WTC11 (cell line): Measurements from ENCODE around the gene HSDL2. TPM values are rescaled to one million over a fixed set of nuclear protein-coding genes. Genes with fewer than 3 reads are reported as not detected.

Experiments
- ATAC-seq: fragments of 200-7000 bp; cut with Tn5 transposase; 2 replicates; pipeline ENCODE4 v1.10.0; 2021; ENCODE audit warnings: mild to moderate bottlenecking, moderate library complexity
- CTCF ChIA-PET: fragments of 300-600 bp; sonication (Branson Sonifier 250); formaldehyde crosslinking; loops from one replicate; lab custom pipeline; 2021; ENCODE audit warnings: antibody characterized with exemption; lab: Charles Lee
- POLR2A ChIA-PET: fragments of 350-600 bp; sonication (Branson Sonifier 250); formaldehyde crosslinking; loops from one replicate; lab custom pipeline; 2021; ENCODE audit warnings: antibody characterized with exemption; lab: Charles Lee
- DNase-seq: peaks from one replicate; pipeline ENCODE4 v3.0.0; 2021; ENCODE audit warnings: low spot score
- H3K27ac Mint-ChIP-seq: 2 replicates; pipeline ENCODE4 v1.8.0; 2021; ENCODE audit warnings: mixed read lengths
- H3K27me3 Mint-ChIP-seq: 2 replicates; pipeline ENCODE4 v1.8.0; 2021; ENCODE audit warnings: low read depth, mild to moderate bottlenecking, moderate library complexity, mixed read lengths
- H3K36me3 Mint-ChIP-seq: 2 replicates; pipeline ENCODE4 v1.8.0; 2021; ENCODE audit warnings: mixed read lengths
- H3K4me1 Mint-ChIP-seq: 2 replicates; pipeline ENCODE4 v1.8.0; 2022; ENCODE audit warnings: mixed read lengths
- H3K4me3 Mint-ChIP-seq: 2 replicates; pipeline ENCODE4 v1.8.0; 2021; ENCODE audit warnings: mild to moderate bottlenecking, moderate library complexity, mixed read lengths
- H3K9me3 Mint-ChIP-seq: 2 replicates; pipeline ENCODE4 v1.8.0; 2021; ENCODE audit warnings: mixed read lengths
- CBFB ChIP-seq: sonication (generic); formaldehyde crosslinking; IDR thresholded peaks from 2 replicates; pipeline ENCODE4 v1.8.1; 2022; ENCODE audit warnings: mild to moderate bottlenecking, low read depth, missing genetic modification reagents
- FOXK1 ChIP-seq: sonication (generic); formaldehyde crosslinking; IDR thresholded peaks from 2 replicates; pipeline ENCODE4 v1.8.0; 2022; ENCODE audit warnings: mild to moderate bottlenecking, moderate library complexity, missing genetic modification reagents
- GABPB1 ChIP-seq: sonication (generic); formaldehyde crosslinking; IDR thresholded peaks from 2 replicates; pipeline ENCODE4 v1.8.1; 2023; ENCODE audit warnings: mild to moderate bottlenecking, missing genetic modification reagents
- IRF1 ChIP-seq: sonication (generic); formaldehyde crosslinking; IDR thresholded peaks from 2 replicates; pipeline ENCODE4 v1.8.0; 2023; ENCODE audit warnings: missing genetic modification reagents
- IRF2 ChIP-seq: sonication (generic); formaldehyde crosslinking; IDR thresholded peaks from 2 replicates; pipeline ENCODE4 v1.8.0; 2022; ENCODE audit warnings: low read depth, missing genetic modification reagents, borderline replicate concordance
- JUN ChIP-seq: sonication (generic); formaldehyde crosslinking; IDR thresholded peaks from 2 replicates; pipeline ENCODE4 v1.8.0; 2023; ENCODE audit warnings: mild to moderate bottlenecking, missing genetic modification reagents
- PREB ChIP-seq: sonication (generic); formaldehyde crosslinking; IDR thresholded peaks from 2 replicates; pipeline ENCODE4 v1.8.1; 2022; ENCODE audit warnings: mild to moderate bottlenecking, missing genetic modification reagents, moderate library complexity, borderline replicate concordance
- PRRX2 ChIP-seq: fragments of 250-450 bp; sonication (Bioruptor Pico); IDR thresholded peaks from 2 replicates; pipeline ENCODE4 v1.8.0; 2021; ENCODE audit warnings: mild to moderate bottlenecking
- SMAD3 ChIP-seq: sonication (generic); formaldehyde crosslinking; IDR thresholded peaks from 2 replicates; pipeline ENCODE4 v1.8.0; 2022; ENCODE audit warnings: missing genetic modification reagents, mild to moderate bottlenecking, borderline replicate concordance
- SMAD4 ChIP-seq: sonication (generic); formaldehyde crosslinking; IDR thresholded peaks from 2 replicates; pipeline ENCODE4 v1.8.0; 2022; ENCODE audit warnings: mild to moderate bottlenecking, missing genetic modification reagents
- SP1 ChIP-seq: sonication (generic); formaldehyde crosslinking; conservative IDR thresholded peaks from 2 replicates; pipeline ENCODE4 v1.8.1; 2022; ENCODE audit warnings: missing genetic modification reagents
- TEAD4 ChIP-seq: sonication (generic); formaldehyde crosslinking; IDR thresholded peaks from 2 replicates; pipeline ENCODE4 v1.8.0; 2022; ENCODE audit warnings: mild to moderate bottlenecking, missing genetic modification reagents
- total RNA-seq: library from RNA; stranded (reverse); gene quantifications from 3 replicates; pipeline ENCODE4 v1.2.3, GENCODE V29; 2021
- TF ChIP-seq, protein P1 (sequence below): sonication (generic); formaldehyde crosslinking; IDR thresholded peaks from 2 replicates; pipeline ENCODE4 v1.8.0; 2023; ENCODE audit warnings: missing genetic modification reagents, mild to moderate bottlenecking, borderline replicate concordance
- TF ChIP-seq, protein P2 (sequence below): sonication (generic); formaldehyde crosslinking; IDR thresholded peaks from 2 replicates; pipeline ENCODE4 v1.8.1; 2022; ENCODE audit warnings: low read depth, missing genetic modification reagents, borderline replicate concordance
- TF ChIP-seq, protein P3 (sequence below): sonication (generic); formaldehyde crosslinking; IDR thresholded peaks from 2 replicates; pipeline ENCODE4 v1.8.0; 2022; ENCODE audit warnings: missing genetic modification reagents
- TF ChIP-seq, protein P4 (sequence below): sonication (generic); formaldehyde crosslinking; IDR thresholded peaks from 2 replicates; pipeline ENCODE4 v1.8.1; 2022; ENCODE audit warnings: low read depth, mild to moderate bottlenecking, moderate library complexity, missing genetic modification reagents, borderline replicate concordance

The HSDL2 gene
- total RNA-seq, 1 experiment from 2014 or later, result 13.8 TPM

- CTCF ChIA-PET, result no interaction called here
- TF ChIP-seq IRF1 (no peak), PRRX2 (CRISPR knock-in tag) (no peak), GABPB1 (CRISPR knock-in tag) (no peak), JUN (CRISPR knock-in tag) (no peak), SP1 (CRISPR knock-in tag) (no peak), PREB (no peak)
- TF ChIP-seq, protein P1, sequence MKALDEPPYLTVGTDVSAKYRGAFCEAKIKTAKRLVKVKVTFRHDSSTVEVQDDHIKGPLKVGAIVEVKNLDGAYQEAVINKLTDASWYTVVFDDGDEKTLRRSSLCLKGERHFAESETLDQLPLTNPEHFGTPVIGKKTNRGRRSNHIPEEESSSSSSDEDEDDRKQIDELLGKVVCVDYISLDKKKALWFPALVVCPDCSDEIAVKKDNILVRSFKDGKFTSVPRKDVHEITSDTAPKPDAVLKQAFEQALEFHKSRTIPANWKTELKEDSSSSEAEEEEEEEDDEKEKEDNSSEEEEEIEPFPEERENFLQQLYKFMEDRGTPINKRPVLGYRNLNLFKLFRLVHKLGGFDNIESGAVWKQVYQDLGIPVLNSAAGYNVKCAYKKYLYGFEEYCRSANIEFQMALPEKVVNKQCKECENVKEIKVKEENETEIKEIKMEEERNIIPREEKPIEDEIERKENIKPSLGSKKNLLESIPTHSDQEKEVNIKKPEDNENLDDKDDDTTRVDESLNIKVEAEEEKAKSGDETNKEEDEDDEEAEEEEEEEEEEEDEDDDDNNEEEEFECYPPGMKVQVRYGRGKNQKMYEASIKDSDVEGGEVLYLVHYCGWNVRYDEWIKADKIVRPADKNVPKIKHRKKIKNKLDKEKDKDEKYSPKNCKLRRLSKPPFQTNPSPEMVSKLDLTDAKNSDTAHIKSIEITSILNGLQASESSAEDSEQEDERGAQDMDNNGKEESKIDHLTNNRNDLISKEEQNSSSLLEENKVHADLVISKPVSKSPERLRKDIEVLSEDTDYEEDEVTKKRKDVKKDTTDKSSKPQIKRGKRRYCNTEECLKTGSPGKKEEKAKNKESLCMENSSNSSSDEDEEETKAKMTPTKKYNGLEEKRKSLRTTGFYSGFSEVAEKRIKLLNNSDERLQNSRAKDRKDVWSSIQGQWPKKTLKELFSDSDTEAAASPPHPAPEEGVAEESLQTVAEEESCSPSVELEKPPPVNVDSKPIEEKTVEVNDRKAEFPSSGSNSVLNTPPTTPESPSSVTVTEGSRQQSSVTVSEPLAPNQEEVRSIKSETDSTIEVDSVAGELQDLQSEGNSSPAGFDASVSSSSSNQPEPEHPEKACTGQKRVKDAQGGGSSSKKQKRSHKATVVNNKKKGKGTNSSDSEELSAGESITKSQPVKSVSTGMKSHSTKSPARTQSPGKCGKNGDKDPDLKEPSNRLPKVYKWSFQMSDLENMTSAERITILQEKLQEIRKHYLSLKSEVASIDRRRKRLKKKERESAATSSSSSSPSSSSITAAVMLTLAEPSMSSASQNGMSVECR (CRISPR knock-in tag), result no peak
- TF ChIP-seq, protein P2, sequence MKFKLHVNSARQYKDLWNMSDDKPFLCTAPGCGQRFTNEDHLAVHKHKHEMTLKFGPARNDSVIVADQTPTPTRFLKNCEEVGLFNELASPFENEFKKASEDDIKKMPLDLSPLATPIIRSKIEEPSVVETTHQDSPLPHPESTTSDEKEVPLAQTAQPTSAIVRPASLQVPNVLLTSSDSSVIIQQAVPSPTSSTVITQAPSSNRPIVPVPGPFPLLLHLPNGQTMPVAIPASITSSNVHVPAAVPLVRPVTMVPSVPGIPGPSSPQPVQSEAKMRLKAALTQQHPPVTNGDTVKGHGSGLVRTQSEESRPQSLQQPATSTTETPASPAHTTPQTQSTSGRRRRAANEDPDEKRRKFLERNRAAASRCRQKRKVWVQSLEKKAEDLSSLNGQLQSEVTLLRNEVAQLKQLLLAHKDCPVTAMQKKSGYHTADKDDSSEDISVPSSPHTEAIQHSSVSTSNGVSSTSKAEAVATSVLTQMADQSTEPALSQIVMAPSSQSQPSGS, result no peak
- TF ChIP-seq, protein P3, sequence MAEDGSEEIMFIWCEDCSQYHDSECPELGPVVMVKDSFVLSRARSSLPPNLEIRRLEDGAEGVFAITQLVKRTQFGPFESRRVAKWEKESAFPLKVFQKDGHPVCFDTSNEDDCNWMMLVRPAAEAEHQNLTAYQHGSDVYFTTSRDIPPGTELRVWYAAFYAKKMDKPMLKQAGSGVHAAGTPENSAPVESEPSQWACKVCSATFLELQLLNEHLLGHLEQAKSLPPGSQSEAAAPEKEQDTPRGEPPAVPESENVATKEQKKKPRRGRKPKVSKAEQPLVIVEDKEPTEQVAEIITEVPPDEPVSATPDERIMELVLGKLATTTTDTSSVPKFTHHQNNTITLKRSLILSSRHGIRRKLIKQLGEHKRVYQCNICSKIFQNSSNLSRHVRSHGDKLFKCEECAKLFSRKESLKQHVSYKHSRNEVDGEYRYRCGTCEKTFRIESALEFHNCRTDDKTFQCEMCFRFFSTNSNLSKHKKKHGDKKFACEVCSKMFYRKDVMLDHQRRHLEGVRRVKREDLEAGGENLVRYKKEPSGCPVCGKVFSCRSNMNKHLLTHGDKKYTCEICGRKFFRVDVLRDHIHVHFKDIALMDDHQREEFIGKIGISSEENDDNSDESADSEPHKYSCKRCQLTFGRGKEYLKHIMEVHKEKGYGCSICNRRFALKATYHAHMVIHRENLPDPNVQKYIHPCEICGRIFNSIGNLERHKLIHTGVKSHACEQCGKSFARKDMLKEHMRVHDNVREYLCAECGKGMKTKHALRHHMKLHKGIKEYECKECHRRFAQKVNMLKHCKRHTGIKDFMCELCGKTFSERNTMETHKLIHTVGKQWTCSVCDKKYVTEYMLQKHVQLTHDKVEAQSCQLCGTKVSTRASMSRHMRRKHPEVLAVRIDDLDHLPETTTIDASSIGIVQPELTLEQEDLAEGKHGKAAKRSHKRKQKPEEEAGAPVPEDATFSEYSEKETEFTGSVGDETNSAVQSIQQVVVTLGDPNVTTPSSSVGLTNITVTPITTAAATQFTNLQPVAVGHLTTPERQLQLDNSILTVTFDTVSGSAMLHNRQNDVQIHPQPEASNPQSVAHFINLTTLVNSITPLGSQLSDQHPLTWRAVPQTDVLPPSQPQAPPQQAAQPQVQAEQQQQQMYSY (CRISPR knock-in tag), result no peak
Observed at GRCh38 chr9:112446526-112446925, 66.6 kb downstream of the HSDL2 start.

GRCh38 chr9:112447283-112447761 is 67.4 kb downstream of the HSDL2 start:
- ATAC-seq, result no peak
- Mint-ChIP-seq H3K4me1 (no peaks in the 10 kb centered on the region), H3K36me3 (no peaks in the 10 kb centered on the region), H3K9me3 (no peaks in the 10 kb centered on the region), H3K27ac (no peak overlapping the region), H3K27me3 (no peaks in the 10 kb centered on the region), H3K4me3 (no peak overlapping the region)
- DNase-seq, result no peak
- ChIA-PET POLR2A (no interaction called here), CTCF (no interaction called here)
- TF ChIP-seq CBFB (CRISPR knock-in tag), result no peak
- TF ChIP-seq, protein P1 (CRISPR knock-in tag), result no peak
- TF ChIP-seq IRF1, result no peak
- no peak for TF ChIP-seq IRF2 (CRISPR knock-in tag)
- no peak for TF ChIP-seq FOXK1
- no peak for TF ChIP-seq SMAD3
- no peak for TF ChIP-seq TEAD4
- TF ChIP-seq, protein P4, sequence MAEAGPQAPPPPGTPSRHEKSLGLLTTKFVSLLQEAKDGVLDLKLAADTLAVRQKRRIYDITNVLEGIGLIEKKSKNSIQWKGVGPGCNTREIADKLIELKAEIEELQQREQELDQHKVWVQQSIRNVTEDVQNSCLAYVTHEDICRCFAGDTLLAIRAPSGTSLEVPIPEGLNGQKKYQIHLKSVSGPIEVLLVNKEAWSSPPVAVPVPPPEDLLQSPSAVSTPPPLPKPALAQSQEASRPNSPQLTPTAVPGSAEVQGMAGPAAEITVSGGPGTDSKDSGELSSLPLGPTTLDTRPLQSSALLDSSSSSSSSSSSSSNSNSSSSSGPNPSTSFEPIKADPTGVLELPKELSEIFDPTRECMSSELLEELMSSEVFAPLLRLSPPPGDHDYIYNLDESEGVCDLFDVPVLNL (CRISPR knock-in tag), result no peak
- no peak for TF ChIP-seq SMAD4 (CRISPR knock-in tag)

More at GRCh38 chr9:112446526-112446925, 66.6 kb downstream of the HSDL2 start:
- no peak for DNase-seq
- H3K36me3 Mint-ChIP-seq, result no peaks in the 10 kb centered on the region
- peak; percentile 28; the same call in 1 of the 2 replicates for ATAC-seq
- no peaks in the 10 kb centered on the region for H3K4me1 Mint-ChIP-seq
- no peaks in the 10 kb centered on the region for H3K27me3 Mint-ChIP-seq
- no peak overlapping the region for H3K4me3 Mint-ChIP-seq
- no peak overlapping the region for H3K27ac Mint-ChIP-seq
- no peaks in the 10 kb centered on the region for H3K9me3 Mint-ChIP-seq
- POLR2A ChIA-PET, result no interaction called here
